GM21526 (cell line): Measurements from ENCODE around the gene HBA2.
"Not testable (repeated sequence)": the region's sequence is repeated elsewhere in the genome, so short reads cannot be mapped to it uniquely, and the experiment has no call there.

Experiments used
- ATAC-seq: cut with Tn5 transposase; IDR thresholded peaks from one replicate; pipeline ENCODE4 v1.9.1; 2021; ENCODE audit warnings: moderate library complexity; ENCODE audit not compliant: unreplicated experiment, low FRiP score

The HBA2 gene

DNA sequence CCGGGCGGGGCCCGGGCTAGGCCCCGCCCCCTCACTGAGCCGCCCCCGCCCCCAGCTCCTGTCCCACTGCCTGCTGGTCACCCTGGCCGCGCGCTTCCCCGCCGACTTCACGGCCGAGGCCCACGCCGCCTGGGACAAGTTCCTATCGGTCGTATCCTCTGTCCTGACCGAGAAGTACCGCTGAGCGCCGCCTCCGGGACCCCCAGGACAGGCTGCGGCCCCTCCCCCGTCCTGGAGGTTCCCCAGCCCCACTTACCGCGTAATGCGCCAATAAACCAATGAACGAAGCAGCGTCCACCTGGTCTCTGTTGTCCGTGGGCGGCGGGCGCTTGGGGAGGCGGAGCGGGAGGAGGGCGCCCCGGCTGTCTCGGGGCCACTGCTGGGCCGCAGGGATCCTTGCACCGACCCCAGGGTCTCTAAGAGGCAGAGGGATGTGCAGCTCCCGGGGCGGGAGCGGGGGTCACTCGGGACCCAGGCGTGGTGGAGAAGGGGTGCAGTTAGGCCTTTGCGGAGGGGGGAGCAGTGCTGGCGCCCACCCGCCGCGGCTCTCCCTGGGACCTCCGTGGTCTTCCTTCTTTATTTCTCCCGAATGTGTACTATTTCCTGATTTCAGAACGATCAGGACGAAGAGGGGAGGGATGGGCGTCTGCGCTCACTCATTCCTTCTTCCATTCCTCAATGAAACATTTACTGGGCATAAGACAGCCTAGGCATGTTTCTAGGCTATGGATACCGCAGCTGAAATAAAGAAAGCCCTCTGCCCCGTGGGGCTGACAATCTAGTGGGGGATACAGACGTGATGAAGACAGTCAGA lies 18.3 kb upstream of the HBA2 start:
- no peak for ATAC-seq

DNA sequence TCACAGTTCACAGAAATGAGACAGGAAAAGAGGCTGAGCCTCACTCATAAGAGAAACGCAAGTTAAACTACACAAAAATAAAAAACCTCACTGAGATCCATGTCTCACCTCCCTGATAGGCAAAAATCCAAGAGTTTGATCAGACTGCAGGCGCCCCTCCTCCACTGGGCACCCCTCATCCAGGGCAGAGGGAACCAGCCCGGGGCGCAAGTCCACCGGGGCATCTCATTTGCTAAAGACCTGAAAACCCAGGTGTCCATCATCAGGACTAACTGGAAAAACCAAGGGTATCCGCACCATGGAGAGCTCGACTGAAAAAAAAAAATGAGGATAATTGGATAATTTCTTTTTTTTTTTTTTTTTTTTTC lies 17.7 kb upstream of the HBA2 start:
- ATAC-seq = no peak

DNA sequence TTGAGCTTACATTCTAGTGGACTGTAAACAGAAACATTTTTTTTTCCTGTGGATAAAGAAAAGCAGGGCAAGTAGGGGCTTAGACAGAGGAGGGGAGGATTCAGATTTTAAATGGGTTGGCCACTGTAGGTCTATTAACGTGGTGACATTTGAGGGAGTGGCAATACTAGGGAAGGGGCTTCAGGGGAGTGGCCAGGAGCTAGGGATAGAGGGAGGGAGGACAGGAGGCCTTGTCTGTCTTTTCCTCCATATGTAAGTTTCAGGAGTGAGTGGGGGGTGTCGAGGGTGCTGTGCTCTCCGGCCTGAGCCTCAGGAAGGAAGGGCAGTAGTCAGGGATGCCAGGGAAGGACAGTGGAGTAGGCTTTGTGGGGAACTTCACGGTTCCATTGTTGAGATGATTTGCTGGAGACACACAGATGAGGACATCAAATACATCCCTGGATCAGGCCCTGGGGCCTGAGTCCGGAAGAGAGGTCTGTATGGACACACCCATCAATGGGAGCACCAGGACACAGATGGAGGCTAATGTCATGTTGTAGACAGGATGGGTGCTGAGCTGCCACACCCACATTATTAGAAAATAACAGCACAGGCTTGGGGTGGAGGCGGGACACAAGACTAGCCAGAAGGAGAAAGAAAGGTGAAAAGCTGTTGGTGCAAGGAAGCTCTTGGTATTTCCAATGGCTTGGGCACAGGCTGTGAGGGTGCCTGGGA lies 13.4 kb upstream of the HBA2 start:
- no peak for ATAC-seq

DNA sequence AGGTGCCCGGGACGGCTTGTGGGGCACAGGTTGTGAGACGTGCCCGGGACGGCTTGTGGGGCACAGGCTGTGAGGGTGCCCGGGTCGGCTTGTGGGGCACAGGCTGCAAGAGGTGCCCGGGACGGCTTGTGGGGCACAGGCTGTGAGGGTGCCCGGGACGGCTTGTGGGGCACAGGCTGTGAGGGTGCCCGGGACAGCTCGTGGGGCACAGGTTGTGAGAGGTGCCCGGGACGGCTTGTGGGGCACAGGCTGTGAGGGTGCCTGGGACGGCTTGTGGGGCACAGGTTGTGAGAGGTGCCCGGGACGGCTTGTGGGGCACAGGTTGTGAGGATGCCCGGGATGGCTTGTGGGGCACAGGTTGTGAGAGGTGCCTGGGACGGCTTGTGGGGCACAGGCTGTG lies 12.4 kb upstream of the HBA2 start:
- ATAC-seq = not testable (repeated sequence)

DNA sequence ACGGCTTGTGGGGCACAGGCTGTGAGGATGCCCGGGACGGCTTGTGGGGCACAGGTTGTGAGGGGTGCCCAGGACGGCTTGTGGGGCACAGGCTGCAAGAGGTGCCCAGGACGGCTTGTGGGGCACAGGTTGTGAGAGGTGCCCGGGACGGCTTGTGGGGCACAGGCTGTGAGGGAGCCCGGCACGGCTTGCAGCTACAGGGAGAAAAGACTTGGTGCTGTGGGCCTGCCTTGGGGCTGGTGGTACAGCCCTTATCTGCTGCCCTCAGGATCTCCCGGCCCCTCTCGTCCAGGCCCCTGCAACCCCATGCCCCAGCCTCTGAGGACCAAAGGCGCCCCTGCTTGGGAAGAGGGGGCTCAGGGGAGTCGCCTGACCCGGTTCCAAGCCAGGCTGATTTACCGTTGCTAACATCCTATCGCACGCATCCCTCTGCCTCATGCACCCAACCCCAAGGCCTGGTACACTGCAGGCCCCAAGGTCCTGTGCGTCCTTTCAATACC lies 11.9 kb upstream of the HBA2 start:
- no peak for ATAC-seq

DNA sequence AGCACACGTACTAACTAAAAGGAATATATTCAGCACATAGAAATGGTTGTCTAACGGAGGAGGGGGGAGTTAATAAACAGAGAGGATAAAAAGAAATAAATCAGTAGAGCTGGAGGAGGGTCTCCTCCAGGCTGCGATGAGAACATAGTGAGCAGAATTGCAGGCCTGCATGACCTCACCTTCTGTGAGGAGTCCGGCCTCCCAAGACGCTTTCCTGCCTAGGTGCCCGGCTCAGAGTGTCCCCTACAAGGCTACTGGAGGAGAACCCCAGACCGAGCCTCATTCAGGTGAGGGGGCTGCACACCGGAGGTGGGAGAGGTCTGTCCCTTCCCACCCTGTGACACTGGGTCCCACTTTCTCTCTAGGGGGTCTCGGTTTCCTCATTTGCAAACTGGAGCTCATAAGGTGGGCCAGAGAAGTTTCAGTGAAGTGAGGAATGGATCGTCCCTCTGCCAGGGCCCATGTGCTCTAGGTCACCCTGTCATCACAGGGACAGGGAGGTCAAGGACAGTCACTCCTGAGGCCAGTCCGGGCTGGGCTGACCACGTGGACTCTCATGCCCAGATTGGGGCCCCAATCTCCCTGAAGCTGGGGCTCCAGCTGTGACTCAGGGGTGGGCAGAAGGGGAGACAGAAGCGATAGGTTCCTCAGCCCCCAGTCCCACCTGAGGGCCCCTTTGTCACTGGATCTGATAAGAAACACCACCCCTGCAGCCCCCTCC lies 10.2 kb upstream of the HBA2 start:
- no peak for ATAC-seq

DNA sequence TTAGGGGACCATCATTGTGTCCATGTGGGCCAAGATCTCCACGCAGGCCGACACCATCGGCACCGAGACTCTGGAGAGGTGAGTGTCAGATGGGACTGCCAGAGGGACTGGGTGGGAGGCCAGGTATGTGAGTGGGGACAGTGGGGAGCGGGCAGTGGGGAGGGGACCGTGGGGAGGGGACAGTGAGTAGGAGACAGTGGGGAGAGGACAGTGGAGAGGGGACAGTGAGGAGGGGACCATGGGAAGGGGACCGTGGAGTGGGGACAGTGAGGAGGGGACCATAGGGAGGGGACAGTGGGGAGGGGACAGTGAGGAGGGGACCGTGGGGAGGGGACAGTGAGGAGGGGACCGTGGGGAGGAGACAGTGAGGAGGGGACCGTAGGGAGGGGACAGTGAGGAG lies 9.5 kb upstream of the HBA2 start:
- not testable (repeated sequence) for ATAC-seq

DNA sequence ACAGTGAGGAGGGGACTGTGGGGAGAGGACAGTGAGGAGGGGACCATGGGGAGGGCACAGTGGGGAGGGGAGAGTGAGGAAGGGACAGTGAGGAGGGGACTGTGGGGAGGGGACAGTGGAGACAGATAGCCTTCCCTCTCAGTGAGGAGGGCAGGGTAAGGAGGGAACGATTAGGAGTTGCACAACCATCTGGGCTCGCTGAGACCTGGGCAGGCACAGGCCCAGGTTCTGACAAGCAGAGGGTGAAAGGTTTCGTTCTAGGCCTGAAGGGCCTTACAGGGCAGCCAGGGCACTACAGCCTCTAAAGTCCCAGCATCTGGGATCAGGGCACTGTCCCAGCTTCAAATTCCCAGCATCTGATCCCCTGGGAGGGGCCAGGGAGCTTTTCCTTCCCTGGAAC lies 9.0 kb upstream of the HBA2 start:
- ATAC-seq = not testable (repeated sequence)

DNA sequence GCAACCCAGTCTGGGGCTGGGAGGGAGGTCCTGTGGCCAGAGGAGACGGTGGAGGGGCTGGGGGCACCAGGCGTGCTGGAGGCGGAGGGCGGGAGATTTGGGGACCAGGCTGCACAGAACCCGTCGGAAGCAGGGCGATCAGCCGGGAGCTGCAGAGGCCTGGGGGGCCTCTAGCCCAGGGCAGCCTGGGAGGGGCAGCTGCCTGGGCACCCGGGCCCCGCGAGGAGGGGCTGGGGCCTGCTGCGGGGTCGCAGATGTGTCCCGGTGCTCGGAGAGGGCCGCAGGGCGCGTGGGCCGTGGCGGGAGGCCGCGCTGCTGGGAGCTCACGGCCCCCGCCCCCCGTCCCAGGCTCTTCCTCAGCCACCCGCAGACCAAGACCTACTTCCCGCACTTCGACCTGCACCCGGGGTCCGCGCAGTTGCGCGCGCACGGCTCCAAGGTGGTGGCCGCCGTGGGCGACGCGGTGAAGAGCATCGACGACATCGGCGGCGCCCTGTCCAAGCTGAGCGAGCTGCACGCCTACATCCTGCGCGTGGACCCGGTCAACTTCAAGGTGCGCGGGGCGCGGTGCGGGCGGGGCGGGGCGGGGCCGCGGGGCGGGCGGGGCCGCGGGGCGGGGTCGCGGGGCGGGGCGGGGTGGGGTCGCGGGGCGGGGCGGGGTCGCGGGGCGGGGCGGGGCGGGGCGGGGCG lies 8.4 kb upstream of the HBA2 start:
- ATAC-seq = not testable (repeated sequence)

DNA sequence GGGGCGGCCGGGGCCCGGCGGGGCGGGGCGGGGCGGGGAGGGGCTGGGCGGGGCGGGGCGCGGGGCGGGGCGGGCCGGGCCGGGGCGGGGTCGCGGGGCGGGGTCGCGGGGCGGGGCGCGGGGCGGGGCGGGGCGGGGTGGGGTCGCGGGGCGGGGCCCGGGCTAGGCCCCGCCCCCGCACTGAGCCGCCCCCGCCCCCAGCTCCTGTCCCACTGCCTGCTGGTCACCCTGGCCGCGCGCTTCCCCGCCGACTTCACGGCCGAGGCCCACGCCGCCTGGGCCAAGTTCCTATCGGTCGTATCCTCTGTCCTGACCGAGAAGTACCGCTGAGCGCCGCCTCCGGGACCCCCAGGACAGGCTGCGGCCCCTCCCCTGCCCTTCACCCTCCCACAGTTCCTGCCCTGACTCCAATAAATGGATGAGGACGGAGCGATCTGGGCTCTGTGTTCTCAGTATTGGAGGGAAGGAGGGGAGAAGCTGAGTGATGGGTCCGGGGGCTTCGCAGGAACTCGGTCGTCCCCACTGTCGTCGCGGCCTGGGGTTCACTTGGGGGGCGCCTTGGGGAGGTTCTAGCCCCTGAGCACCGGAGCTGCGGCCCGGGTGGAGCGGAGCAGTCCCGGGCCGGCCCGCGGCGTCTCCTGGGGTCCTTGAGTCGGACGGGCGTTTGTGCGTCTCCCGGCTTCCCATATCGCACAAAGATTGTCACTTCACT lies 7.7 kb upstream of the HBA2 start:
- ATAC-seq = no peak

DNA sequence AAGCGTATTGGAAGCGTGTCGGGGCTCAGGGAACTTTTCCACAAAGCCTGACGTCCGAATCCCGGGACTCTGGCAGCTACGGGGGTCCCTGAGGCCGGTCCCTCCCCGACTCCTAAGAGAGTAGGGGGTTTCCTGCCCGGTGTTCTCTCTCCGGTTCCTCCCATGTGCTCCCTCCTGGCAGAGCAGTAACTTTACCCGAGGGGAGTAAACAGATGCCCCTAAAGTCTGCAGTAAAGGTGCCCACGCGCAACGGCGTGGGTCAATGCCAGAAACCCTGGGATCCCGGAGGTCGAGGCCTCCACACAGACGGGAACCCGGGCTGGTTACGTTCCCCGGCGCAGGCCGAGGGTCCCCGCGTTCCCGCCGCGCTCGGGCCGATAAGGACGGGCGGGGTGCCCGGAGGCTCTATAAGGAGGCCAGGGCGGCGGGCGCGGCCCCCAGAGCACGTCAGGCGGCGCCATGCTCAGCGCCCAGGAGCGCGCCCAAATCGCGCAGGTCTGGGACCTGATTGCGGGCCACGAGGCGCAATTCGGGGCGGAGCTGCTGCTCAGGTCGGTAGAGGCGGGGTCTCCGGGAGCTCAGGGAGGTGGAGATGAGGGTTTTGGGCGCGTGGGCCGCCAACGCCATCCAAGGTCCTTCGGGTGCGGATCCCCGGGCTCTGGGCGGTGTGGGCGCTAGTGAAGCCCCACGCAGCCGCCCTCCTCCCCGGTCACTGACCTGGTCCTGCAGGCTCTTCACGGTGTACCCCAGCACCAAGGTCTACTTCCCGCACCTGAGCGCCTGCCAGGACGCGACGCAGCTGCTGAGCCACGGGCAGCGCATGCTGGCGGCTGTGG lies 6.9 kb upstream of the HBA2 start, which contains the start of gene HBM:
HBM (plus strand) TSS at position 440 of the 836 bp plus-strand sequence; CDS start at position 460, 20 bp downstream.
- ATAC-seq = no peak

DNA sequence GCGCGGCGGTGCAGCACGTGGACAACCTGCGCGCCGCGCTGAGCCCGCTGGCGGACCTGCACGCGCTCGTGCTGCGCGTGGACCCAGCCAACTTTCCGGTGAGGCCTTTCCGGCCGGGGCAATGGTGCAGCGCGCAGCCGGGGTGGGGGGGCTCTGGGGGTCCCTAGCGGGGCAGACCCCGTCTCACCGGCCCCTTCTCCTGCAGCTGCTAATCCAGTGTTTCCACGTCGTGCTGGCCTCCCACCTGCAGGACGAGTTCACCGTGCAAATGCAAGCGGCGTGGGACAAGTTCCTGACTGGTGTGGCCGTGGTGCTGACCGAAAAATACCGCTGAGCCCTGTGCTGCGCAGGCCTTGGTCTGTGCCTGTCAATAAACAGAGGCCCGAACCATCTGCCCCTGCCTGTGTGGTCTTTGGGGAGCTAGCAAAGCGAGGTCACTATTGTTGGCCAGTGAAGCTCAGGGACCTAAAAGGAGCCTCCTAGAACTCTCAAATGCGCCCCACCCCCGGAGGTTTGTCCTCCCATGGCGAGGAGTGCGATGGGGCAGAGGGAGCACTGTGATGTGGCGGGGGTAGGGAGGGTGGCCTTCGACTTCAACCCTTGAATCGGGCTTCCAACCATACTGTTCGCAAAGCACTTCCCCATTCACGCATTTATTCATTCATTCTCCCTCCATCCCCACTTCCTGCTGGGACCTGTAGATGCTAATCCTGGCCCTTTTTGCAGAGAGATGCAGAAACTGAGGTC lies 6.1 kb upstream of the HBA2 start:
- no peak for ATAC-seq

DNA sequence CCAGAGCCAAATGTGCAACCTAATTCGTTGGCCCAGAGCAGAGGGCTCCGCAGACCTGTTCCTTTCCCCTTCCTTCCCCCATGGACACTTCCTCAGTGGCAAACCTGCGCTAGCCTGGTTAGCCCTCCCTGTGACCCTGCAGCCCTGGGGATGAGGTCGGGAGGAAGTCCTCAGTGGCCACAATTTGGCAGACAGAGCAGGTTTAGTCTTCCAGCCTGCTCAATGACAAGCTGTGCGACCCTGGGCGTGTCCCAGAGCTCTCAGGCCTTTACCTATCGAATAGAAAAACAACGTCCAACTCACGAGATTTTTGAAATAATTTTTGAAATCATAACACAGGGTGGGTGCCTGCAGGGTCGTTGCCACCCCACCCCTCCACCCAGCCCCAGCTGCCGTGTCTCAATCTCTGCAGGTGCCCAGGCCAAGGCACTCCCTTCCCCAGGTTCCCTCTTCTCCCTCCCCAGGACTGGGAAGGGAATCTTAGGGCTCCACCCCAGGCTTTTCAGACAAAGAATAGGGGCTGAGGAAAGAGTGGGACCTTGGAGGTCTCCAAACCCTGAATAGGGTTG lies 5.5 kb upstream of the HBA2 start:
- ATAC-seq = no peak

DNA sequence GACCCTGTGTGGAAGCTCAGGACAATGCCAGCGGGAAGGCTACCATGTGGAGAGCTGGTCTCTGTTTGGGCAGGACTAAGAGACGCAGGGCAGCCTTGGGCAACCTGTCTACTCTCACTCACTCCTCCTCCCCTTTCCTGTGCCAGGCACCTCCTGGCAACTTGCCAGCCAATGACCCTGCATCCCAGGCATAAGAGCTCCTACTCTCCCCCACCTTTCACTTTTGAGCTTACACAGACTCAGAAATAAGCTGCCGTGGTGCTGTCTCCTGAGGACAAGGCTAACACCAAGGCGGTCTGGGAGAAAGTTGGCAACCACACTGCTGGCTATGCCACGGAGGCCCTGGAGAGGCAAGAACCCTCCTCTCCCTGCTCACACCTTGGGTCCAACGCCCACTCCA lies 4.3 kb upstream of the HBA2 start:
- no peak for ATAC-seq

DNA sequence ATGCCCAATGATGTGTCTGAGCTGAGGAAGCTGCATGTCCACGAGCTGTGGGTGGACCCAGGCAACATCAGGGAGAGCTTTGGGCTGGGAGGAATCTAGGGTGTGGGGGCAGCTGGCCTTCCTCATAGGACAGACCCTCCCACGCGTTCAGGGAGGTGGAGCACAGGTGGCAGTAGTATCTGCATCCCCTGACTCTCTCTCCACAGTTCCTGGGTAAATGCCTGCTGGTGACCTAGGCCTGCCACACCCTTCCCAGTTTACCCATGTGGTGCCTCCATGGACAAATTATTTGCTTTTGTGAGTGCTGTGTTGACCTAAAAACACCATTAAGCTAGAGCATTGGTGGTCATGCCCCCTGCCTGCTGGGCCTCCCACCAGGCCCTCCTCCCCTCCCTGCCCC lies 3.7 kb upstream of the HBA2 start:
- ATAC-seq = no peak

DNA sequence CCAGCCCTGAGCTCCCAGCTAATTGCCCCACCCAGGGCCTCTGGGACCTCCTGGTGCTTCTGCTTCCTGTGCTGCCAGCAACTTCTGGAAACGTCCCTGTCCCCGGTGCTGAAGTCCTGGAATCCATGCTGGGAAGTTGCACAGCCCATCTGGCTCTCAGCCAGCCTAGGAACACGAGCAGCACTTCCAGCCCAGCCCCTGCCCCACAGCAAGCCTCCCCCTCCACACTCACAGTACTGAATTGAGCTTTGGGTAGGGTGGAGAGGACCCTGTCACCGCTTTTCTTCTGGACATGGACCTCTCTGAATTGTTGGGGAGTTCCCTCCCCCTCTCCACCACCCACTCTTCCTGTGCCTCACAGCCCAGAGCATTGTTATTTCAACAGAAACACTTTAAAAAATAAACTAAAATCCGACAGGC lies 2.6 kb upstream of the HBA2 start:
- not testable (repeated sequence) for ATAC-seq

DNA sequence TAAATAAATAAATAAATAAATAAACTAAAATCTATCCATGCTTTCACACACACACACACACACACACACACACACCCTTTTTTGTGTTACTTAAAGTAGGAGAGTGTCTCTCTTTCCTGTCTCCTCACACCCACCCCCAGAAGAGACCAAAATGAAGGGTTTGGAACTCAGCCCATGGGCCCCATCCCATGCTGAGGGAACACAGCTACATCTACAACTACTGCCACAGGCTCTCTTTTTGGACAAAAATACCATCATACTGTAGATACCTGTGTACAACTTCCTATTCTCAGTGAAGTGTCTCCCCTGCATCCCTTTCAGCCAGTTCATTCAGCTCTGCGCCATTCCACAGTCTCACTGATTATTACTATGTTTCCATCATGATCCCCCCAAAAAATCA lies 1.9 kb upstream of the HBA2 start:
- no peak for ATAC-seq

DNA sequence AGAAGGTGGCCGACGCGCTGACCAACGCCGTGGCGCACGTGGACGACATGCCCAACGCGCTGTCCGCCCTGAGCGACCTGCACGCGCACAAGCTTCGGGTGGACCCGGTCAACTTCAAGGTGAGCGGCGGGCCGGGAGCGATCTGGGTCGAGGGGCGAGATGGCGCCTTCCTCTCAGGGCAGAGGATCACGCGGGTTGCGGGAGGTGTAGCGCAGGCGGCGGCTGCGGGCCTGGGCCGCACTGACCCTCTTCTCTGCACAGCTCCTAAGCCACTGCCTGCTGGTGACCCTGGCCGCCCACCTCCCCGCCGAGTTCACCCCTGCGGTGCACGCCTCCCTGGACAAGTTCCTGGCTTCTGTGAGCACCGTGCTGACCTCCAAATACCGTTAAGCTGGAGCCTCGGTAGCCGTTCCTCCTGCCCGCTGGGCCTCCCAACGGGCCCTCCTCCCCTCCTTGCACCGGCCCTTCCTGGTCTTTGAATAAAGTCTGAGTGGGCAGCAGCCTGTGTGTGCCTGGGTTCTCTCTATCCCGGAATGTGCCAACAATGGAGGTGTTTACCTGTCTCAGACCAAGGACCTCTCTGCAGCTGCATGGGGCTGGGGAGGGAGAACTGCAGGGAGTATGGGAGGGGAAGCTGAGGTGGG lies 657 bp downstream of the HBA2 start:
- not testable (repeated sequence) for ATAC-seq
